Trophoblast cell (in vitro differentiated cells and primary cell): ENCODE results near the gene SLC5A1.

ENCODE experiments used
- DNase-seq, 2 donors: peaks; one replicate each; pipeline ENCODE4 v3.0.0-alpha.2; 2016
- H2AFZ ChIP-seq: 2 replicates; pipeline ENCODE4 v1.6.1; 2013; ENCODE audit warnings: low read length, moderate library complexity, mild to moderate bottlenecking; ENCODE audit not compliant: insufficient read depth, poor library complexity
- H2AK5ac ChIP-seq: 2 replicates; pipeline ENCODE4 v1.6.1; 2013; ENCODE audit warnings: mild to moderate bottlenecking, low read length
- H2BK120ac ChIP-seq: 2 replicates; pipeline ENCODE4 v1.6.1; 2013; ENCODE audit warnings: low read length, mild to moderate bottlenecking, moderate library complexity; ENCODE audit not compliant: insufficient read depth, poor library complexity
- H2BK12ac ChIP-seq: 2 replicates; pipeline ENCODE4 v1.6.1; 2013; ENCODE audit warnings: mild to moderate bottlenecking, low read length, moderate library complexity
- H2BK5ac ChIP-seq: 2 replicates; pipeline ENCODE4 v1.6.1; 2013; ENCODE audit warnings: low read length, low read depth, moderate library complexity, mild to moderate bottlenecking; ENCODE audit not compliant: poor library complexity
- H3K14ac ChIP-seq: 2 replicates; pipeline ENCODE4 v1.6.1; 2013; ENCODE audit warnings: mild to moderate bottlenecking, low read length
- H3K18ac ChIP-seq: 2 replicates; pipeline ENCODE4 v1.6.1; 2013; ENCODE audit warnings: mild to moderate bottlenecking, low read length
- H3K23ac ChIP-seq: 2 replicates; pipeline ENCODE4 v1.6.1; 2013; ENCODE audit warnings: low read length
- H3K27ac ChIP-seq: 2 replicates; pipeline ENCODE4 v1.5.1; 2013; ENCODE audit warnings: low read depth, mild to moderate bottlenecking, inconsistent platforms, low read length, moderate library complexity
- H3K27me3 ChIP-seq: 2 replicates; pipeline ENCODE4 v1.6.1; 2013; ENCODE audit warnings: inconsistent platforms, mild to moderate bottlenecking, low read length, moderate library complexity; ENCODE audit not compliant: insufficient read depth
- H3K36me3 ChIP-seq, 2 experiments: 1 replicate in 1 of 2; 2 replicates in 1 of 2; pipeline ENCODE4 v1.6.1; 2013; ENCODE audit warnings: low read length in 2 of 2, mild to moderate bottlenecking in 2 of 2, moderate library complexity in 1 of 2; ENCODE audit not compliant: insufficient read depth in 2 of 2, control insufficient read depth in 1 of 2
- H3K4ac ChIP-seq: 2 replicates; pipeline ENCODE4 v1.6.1; 2013; ENCODE audit warnings: low read depth, mild to moderate bottlenecking, low read length, moderate library complexity
- H3K4me1 ChIP-seq, 2 experiments: 1 replicate in 1 of 2; 2 replicates in 1 of 2; pipeline ENCODE4 v1.6.1; 2013; ENCODE audit warnings: low read length in 2 of 2, mild to moderate bottlenecking in 2 of 2, moderate library complexity in 1 of 2; ENCODE audit not compliant: insufficient read depth in 2 of 2, control insufficient read depth in 1 of 2
- H3K4me2 ChIP-seq: 2 replicates; pipeline ENCODE4 v1.6.1; 2013; ENCODE audit warnings: inconsistent platforms, mild to moderate bottlenecking, low read length, moderate library complexity
- H3K4me3 ChIP-seq: 2 replicates; pipeline ENCODE4 v1.5.1; 2013; ENCODE audit warnings: mild to moderate bottlenecking, low read depth, low read length, inconsistent platforms
- H3K79me1 ChIP-seq: one replicate; pipeline ENCODE4 v1.6.1; 2013; ENCODE audit warnings: low read length
- H3K79me2 ChIP-seq: 2 replicates; pipeline ENCODE4 v1.6.1; 2013; ENCODE audit warnings: low read length, mild to moderate bottlenecking; ENCODE audit not compliant: control insufficient read depth, insufficient read depth, poor library complexity
- H3K9ac ChIP-seq: 2 replicates; pipeline ENCODE4 v1.6.1; 2013; ENCODE audit warnings: mild to moderate bottlenecking, low read length
- H3K9me3 ChIP-seq: 2 replicates; pipeline ENCODE4 v1.6.1; 2013; ENCODE audit warnings: low read depth, mild to moderate bottlenecking, control low read depth, inconsistent platforms, low read length; ENCODE audit not compliant: insufficient read depth
- H4K12ac ChIP-seq: 2 replicates; pipeline ENCODE4 v1.6.1; 2013; ENCODE audit warnings: low read depth, mild to moderate bottlenecking, low read length, moderate library complexity
- H4K8ac ChIP-seq: 2 replicates; pipeline ENCODE4 v1.6.1; 2013; ENCODE audit warnings: low read depth, mild to moderate bottlenecking, low read length, moderate library complexity
- H4K91ac ChIP-seq: one replicate; pipeline ENCODE4 v1.6.1; 2013; ENCODE audit warnings: low read depth, mild to moderate bottlenecking, low read length, moderate library complexity
- WGBS: extraction: QIAGEN DNeasy Blood & Tissue Kit; methylation state at CpG from one replicate; pipeline ENCODE4 v1.1.7; 2013; ENCODE audit warnings: missing lambda C conversion rate; ENCODE audit not compliant: insufficient read length, insufficient coverage; ENCODE audit errors: extremely low coverage; 5-methylcytosine and 5-hydroxymethylcytosine counted together

Gene SLC5A1

DNA sequence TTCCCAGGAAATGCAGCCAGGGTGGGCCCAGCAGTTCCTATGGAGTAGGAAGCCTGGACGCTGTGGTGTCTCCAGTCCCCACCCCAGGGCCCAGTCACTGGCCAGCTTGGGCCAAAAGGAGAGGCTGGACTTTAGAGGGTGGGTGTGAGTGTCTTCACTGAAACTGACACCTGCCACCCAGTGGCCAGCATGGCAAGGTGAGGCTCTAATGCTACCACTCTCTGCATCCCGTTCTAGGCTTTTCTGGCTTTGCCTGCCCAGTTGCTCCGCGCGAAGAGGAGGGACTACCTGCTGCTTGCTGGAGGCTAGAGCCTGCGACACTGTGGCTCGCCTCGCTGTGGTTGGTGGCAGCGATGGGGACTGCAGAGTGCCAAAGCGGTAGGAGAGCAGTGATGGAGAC is 80.6 kb downstream of the SLC5A1 start:
- Histone ChIP-seq H3K79me2 (no peaks in the 10 kb centered on the region), H3K4me1 (no peaks in the 10 kb centered on the region), H4K12ac (no peak overlapping the region), H3K4me2 (no peak overlapping the region), H3K23ac (no peak overlapping the region), H4K8ac (no peak overlapping the region), H2BK5ac (no peak overlapping the region), H3K27me3 (no peaks in the 10 kb centered on the region), H3K9me3 (peaks cover 5% of the 10 kb centered on the region), H4K91ac (no peak overlapping the region), H3K27ac (no peak overlapping the region), H2AFZ (no peak overlapping the region), H3K9ac (no peak overlapping the region), H3K4me3 (no peak overlapping the region), H3K14ac (no peak overlapping the region), H2BK12ac (no peak overlapping the region), H3K79me1 (no peaks in the 10 kb centered on the region), H2AK5ac (no peak overlapping the region), H3K4ac (no peak overlapping the region), H3K36me3 (no peaks in the 10 kb centered on the region), H2BK120ac (no peak overlapping the region), H3K18ac (no peak overlapping the region)
- no CpG with 5 or more reads among the region's 10 CpGs for WGBS
- DNase-seq = no peak

DNA sequence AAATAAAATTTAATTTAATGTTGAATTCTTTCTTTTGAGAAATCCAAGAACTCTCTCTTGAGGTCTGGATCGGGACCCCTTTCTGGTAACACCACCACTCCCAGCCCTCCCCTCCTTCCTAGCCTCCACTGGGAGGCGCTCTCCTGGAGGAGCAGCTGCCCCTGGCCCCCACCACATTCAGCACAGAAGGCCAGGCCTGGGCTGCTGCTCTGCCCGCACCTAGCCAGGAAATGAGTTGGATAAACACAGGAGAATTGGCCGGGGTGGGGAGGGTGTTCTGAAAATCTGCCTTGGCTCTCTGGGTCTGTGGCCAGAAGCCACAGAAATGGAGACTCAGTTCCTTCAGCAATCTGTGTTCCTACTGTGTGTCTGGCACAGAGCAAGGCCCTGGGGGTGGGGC is 84.8 kb downstream of the SLC5A1 start:
- Histone ChIP-seq H3K23ac (no peak overlapping the region), H4K91ac (no peak overlapping the region), H3K36me3 (no peaks in the 10 kb centered on the region), H2BK12ac (no peak overlapping the region), H3K9ac (no peak overlapping the region), H2AK5ac (no peak overlapping the region), H3K79me2 (no peaks in the 10 kb centered on the region), H3K4me3 (peak overlapping the region; percentile 0), H4K8ac (no peak overlapping the region), H2BK120ac (no peak overlapping the region), H3K14ac (no peak overlapping the region), H4K12ac (no peak overlapping the region), H3K79me1 (no peaks in the 10 kb centered on the region), H3K27me3 (no peaks in the 10 kb centered on the region), H2BK5ac (no peak overlapping the region), H3K4me2 (no peak overlapping the region), H2AFZ (no peak overlapping the region), H3K4me1 (no peaks in the 10 kb centered on the region), H3K27ac (no peak overlapping the region), H3K18ac (no peak overlapping the region), H3K9me3 (peaks cover 3% of the 10 kb centered on the region), H3K4ac (no peak overlapping the region)
- WGBS = no CpG with 5 or more reads among the region's 4 CpGs
- no peak for DNase-seq

DNA sequence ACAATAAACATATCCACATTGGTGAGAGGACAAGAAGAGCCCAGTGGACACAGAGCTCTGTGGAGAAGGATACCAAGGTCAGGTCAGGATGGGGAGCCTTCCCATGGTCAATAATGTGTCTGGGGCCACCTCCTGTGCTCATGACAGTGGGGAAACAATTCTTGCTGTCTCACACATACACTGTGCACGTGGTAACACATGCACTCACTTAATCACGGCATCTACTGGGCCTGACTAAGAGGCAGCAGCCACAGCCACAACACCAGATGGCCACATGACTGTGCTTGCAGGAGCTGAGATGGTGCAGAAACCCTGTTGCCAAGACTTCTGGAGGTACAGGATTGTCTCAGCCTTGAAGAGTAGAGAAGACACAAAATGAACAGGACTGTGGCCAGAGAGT is 87.4 kb downstream of the SLC5A1 start:
- Histone ChIP-seq H4K8ac (no peak overlapping the region), H3K23ac (peak overlapping the region; percentile 6), H3K14ac (no peak overlapping the region), H3K79me1 (no peaks in the 10 kb centered on the region), H2AK5ac (no peak overlapping the region), H2BK120ac (no peak overlapping the region), H4K91ac (no peak overlapping the region), H3K9ac (no peak overlapping the region), H4K12ac (no peak overlapping the region), H3K4me2 (no peak overlapping the region), H3K27me3 (no peaks in the 10 kb centered on the region), H2AFZ (no peak overlapping the region), H3K18ac (no peak overlapping the region), H3K9me3 (peaks cover 3% of the 10 kb centered on the region), H3K4me1 (no peaks in the 10 kb centered on the region), H2BK12ac (no peak overlapping the region), H3K36me3 (no peaks in the 10 kb centered on the region), H2BK5ac (no peak overlapping the region), H3K27ac (no peak overlapping the region), H3K79me2 (no peaks in the 10 kb centered on the region), H3K4me3 (no peak overlapping the region), H3K4ac (no peak overlapping the region)
- WGBS = no CpG with 5 or more reads among the region's 2 CpGs
- no peak for DNase-seq

DNA sequence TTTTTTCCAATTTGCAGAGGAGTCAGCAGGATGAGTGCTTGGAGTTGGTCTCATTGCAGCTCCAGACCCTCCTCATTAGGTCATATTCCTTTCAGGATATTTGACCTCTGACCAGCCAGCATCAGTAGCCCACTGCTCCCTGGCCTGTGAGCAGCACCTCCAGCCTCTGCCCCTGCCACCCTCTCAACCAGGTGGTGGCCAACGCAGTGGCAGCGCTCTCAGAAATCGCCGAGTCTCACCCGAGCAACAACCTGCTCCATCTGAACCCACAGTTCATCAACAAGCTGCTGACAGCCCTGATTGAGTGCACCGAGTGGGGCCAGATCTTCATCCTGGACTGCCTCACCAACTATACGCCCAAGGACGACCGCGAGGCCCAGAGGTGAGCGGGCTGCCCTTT is 89.1 kb downstream of the SLC5A1 start:
- Histone ChIP-seq H2BK5ac (no peak overlapping the region), H3K4ac (no peak overlapping the region), H3K79me2 (no peaks in the 10 kb centered on the region), H3K14ac (no peak overlapping the region), H2AFZ (no peak overlapping the region), H3K23ac (no peak overlapping the region), H2BK12ac (no peak overlapping the region), H3K9ac (no peak overlapping the region), H2AK5ac (no peak overlapping the region), H2BK120ac (no peak overlapping the region), H3K27me3 (no peaks in the 10 kb centered on the region), H4K91ac (no peak overlapping the region), H3K36me3 (no peaks in the 10 kb centered on the region), H3K4me3 (no peak overlapping the region), H3K18ac (no peak overlapping the region), H3K79me1 (no peaks in the 10 kb centered on the region), H3K27ac (no peak overlapping the region), H4K8ac (no peak overlapping the region), H3K4me1 (no peaks in the 10 kb centered on the region), H4K12ac (no peak overlapping the region), H3K9me3 (peaks cover 3% of the 10 kb centered on the region), H3K4me2 (no peak overlapping the region)
- no CpG with 5 or more reads among the region's 11 CpGs for WGBS
- no peak for DNase-seq
